ENCODE results near the gene ELF5.

DNA sequence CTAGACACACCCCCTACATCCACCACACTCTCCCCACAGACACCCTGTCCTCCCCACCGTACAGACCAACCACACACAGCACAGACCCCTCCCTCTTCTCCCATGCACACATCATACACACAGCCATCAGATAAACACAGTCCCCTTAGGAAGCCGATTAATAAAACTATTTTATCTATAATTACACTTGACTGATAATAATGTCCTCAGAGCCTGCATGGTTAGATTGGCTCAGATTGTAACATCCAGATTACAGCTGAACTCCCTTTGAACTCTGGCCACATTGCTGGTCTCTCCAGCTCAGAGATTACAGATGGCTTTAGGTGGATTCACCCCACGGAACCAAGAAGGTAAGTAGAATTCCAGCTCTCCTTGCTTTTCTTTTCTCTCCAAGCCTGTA is 9.5 kb upstream of the ELF5 start:
- TF ChIP-seq CTCF (IDR thresholded peaks at IDR 0.05) (no peak), POLR2A (IDR thresholded peaks at IDR 0.05; ENCODE audit: low read depth) (no peak), POLR2AphosphoS5 (IDR thresholded peaks at IDR 0.05) (no peak), EP300 (IDR thresholded peaks at IDR 0.05) (no peak)
